Heart left ventricle (tissue), 16 donors: ENCODE results near the gene MAML2. TPM values are rescaled to one million over a fixed set of nuclear protein-coding genes. Genes with fewer than 3 reads are reported as not detected.

ENCODE experiments used
- ATAC-seq, 4 donors: fragments of 200-7000 bp; cut with Tn5 transposase; one replicate each; pipeline ENCODE4 v1.9.1; 2020 to 2022; ENCODE audit warnings: moderate library complexity in 4 of 4, mild to moderate bottlenecking in 3 of 4, moderate number of reproducible peaks in 1 of 4
- DNase-seq, 5 donors: peaks; one replicate each; pipeline ENCODE4 v3.0.0-alpha.2; 2020
- H3K27ac ChIP-seq, 12 donors: fragments of 200-600 bp; sonication (generic) in 4 of 12; one replicate each; pipeline versions ENCODE4 v1.5.0 to v1.8.0; 2016 to 2022; ENCODE audit warnings: mild to moderate bottlenecking in 2 of 12
- H3K27me3 ChIP-seq, 9 donors: fragments of 200-600 bp; sonication (generic) in 2 of 9; one replicate each; pipeline versions ENCODE4 v1.5.1 to v1.8.0; 2016 to 2022; ENCODE audit warnings: mild to moderate bottlenecking in 3 of 9
- H3K36me3 ChIP-seq, 9 donors: fragments of 200-600 bp; sonication (generic) in 2 of 9; one replicate each; pipeline versions ENCODE4 v1.5.0 to v1.8.0; 2018 to 2022; ENCODE audit warnings: mild to moderate bottlenecking in 2 of 9
- H3K4me1 ChIP-seq, 12 donors: fragments of 200-600 bp; sonication (generic) in 4 of 12; one replicate each; pipeline versions ENCODE4 v1.5.0 to v1.8.0; 2016 to 2022; ENCODE audit warnings: mild to moderate bottlenecking in 3 of 12
- H3K4me3 ChIP-seq, 12 donors: fragments of 200-600 bp; sonication (generic) in 4 of 12; one replicate each; pipeline versions ENCODE4 v1.5.0 to v1.8.0; 2017 to 2022; ENCODE audit warnings: mild to moderate bottlenecking in 9 of 12, moderate library complexity in 4 of 12
- H3K9me3 ChIP-seq, 12 donors: fragments of 200-600 bp; sonication (generic) in 4 of 12; one replicate each; pipeline versions ENCODE4 v1.5.0 to v1.8.0; 2016 to 2022; ENCODE audit warnings: mild to moderate bottlenecking in 1 of 12
- CTCF ChIP-seq, 12 donors: fragments of 200-600 bp; sonication (generic) in 4 of 12; IDR thresholded peaks; one replicate each; pipeline versions ENCODE4 v1.5.0 to v1.8.0; 2018 to 2022; ENCODE audit warnings: antibody characterized with exemption in 12 of 12, mild to moderate bottlenecking in 5 of 12
- POLR2A ChIP-seq, 2 donors: fragments of 450-650 bp; IDR thresholded peaks; one replicate each; pipeline ENCODE4 v1.6.1; 2017; ENCODE audit warnings: antibody characterized with exemption in 2 of 2, mild to moderate bottlenecking in 2 of 2, moderate library complexity in 2 of 2
- WGBS, 4 donors: extraction: QIAGEN DNeasy Blood & Tissue Kit in 2 of 4; methylation state at CpG; one replicate each; pipeline versions ENCODE4 v1.1.5 to v1.1.7; 2013 to 2018; 5-methylcytosine and 5-hydroxymethylcytosine counted together
- intact Hi-C, 10 donors: fragments of 100-400 bp; cut with DNase I; formaldehyde crosslinking; loops; one replicate each; pipeline versions ENCODE4 v1.11.1 to v1.14.2; 2022
- polyA plus RNA-seq, 2 donors: library from polyadenylated mRNA; stranded (reverse); fragments of 200-250 nt; gene quantifications; one replicate each; pipeline ENCODE4 v1.2.3, GENCODE V29; 2013
- total RNA-seq, 9 donors: library from RNA; depleted of rRNA in 2 of 9; stranded (reverse); fragments of >200 nt in 2 of 9; fragmentation: NEBNext Ultra II Directional in 3 of 9; extraction: Animal tissue kit (Norgen Biotek cat#: 25700) in 3 of 9; gene quantifications; one replicate each; pipeline versions ENCODE4 v1.1.0 to v1.2.4, GENCODE V29; 2016 to 2023
- donor health status: ischemic (EF 13 %, LVEDD 7.1; RV severe dilation, severe dysfunction).
- donor health status: healthy with polysubstance abuse.
- donor health status: DM: no; HTN: yes; CAD: no.
- donor health status: DM: no; HTN: no; CAD: no.
- donor health status: ischemic (EF 25% LVEDD 6.9; RV normal size, moderate dysfunction).
- donor health status: ischemic (EF 25% LVEDD 5.7; RV mildly dilated, moderate dysfunction).
- donor health status: healthy.
- donor health status: DM: yes; HTN: yes; CAD: no.
- donor health status: ischemic (EF 35%, LVEDD 5.7; RV mildly dilated, moderate dysfunction).
- donor health status: nonischemic (EF 11% LVEDD 7.7; RV severe dilation, severe dysfunction).
- donor health status: DM: yes; HTN: yes; CAD: no.
- donor health status: PGD.
- donor health status: ischemic (EF 29% LVEDD 5.4; RV normal size, mild dysfunction).
- donor health status: nonischemic (EF 23%, LVEDD 6.1; RV moderate dilation, normal function).

Gene MAML2
- total and polyA plus RNA-seq, 11 donors = 1.3 to 10.8 (median 4.8) TPM

- peak in 2 of 4 donors; percentile 34 to 44 for ATAC-seq
- Histone ChIP-seq H3K4me1 (peaks cover 0 to 85% (median 30%) of the 10 kb centered on the region in 12 donors), H3K27ac (peak overlapping the region in 2 of 12 donors; percentile 11 to 40)
These were observed 79.7 kb downstream of the MAML2 start for GRCh38 chr11:96263238-96263763.

GRCh38 chr11:96260532-96260931, 82.5 kb downstream of the MAML2 start:
- intact Hi-C loops = loop anchor here in 1 of 10 donors (10.0 kb wide), 1 partner anchor 74 kb away; no protein-coding TSS in a partner anchor
- Histone ChIP-seq H3K9me3 (no peaks in the 10 kb centered on the region), H3K27ac (peak overlapping the region in 1 of 12 donors; percentile 88), H3K36me3 (no peaks in the 10 kb centered on the region), H3K4me3 (no peak overlapping the region), H3K4me1 (peaks cover 0 to 85% (median 43%) of the 10 kb centered on the region in 12 donors), H3K27me3 (no peaks in the 10 kb centered on the region)
- no peak for DNase-seq
- WGBS, 4 donors = 91 to 95% (median 93%) methylated on average over 2 of the region's 2 CpGs
- no peak for ATAC-seq
- TF ChIP-seq POLR2A (IDR thresholded peaks at IDR 0.05) (no peak), CTCF (IDR thresholded peaks at IDR 0.05) (no peak)

More at GRCh38 chr11:96263238-96263763, 79.7 kb downstream of the MAML2 start:
- H3K4me3 ChIP-seq = no peak overlapping the region
- no peak for TF ChIP-seq CTCF (IDR thresholded peaks at IDR 0.05)
- no peak for TF ChIP-seq POLR2A (IDR thresholded peaks at IDR 0.05)
- H3K27me3 ChIP-seq = no peaks in the 10 kb centered on the region
- no peaks in the 10 kb centered on the region for H3K9me3 ChIP-seq
- H3K36me3 ChIP-seq = no peaks in the 10 kb centered on the region
- no peak for DNase-seq
- intact Hi-C loops = loop anchor here in 1 of 10 donors (10.0 kb wide), 1 partner anchor 72 kb away; no protein-coding TSS in a partner anchor

GRCh38 chr11:96260067-96260511, 82.9 kb downstream of the MAML2 start:
- no peak for DNase-seq
- H3K4me1 ChIP-seq = peaks cover 0 to 85% (median 44%) of the 10 kb centered on the region in 12 donors
- H3K9me3 ChIP-seq = no peaks in the 10 kb centered on the region
- no peak for ATAC-seq
- H3K4me3 ChIP-seq = no peak overlapping the region
- no peaks in the 10 kb centered on the region for H3K36me3 ChIP-seq
- no peaks in the 10 kb centered on the region for H3K27me3 ChIP-seq
- TF ChIP-seq POLR2A (IDR thresholded peaks at IDR 0.05) (no peak), CTCF (IDR thresholded peaks at IDR 0.05) (no peak)
- WGBS, 4 donors = 68 to 82% (median 76%) methylated on average over 3 of the region's 3 CpGs
- H3K27ac ChIP-seq = peak overlapping the region in 3 of 12 donors; percentile 58 to 88 (median 67)
- intact Hi-C loops = loop anchor here in 1 of 10 donors (10.0 kb wide), 1 partner anchor 75 kb away; no protein-coding TSS in a partner anchor

- Histone ChIP-seq H3K36me3 (no peaks in the 10 kb centered on the region), H3K27ac (peak overlapping the region; percentile 7 to 88 (median 55)), H3K4me1 (peaks cover 0 to 85% (median 48%) of the 10 kb centered on the region in 12 donors), H3K27me3 (no peaks in the 10 kb centered on the region), H3K4me3 (no peak overlapping the region), H3K9me3 (no peaks in the 10 kb centered on the region)
- peak in 2 of 4 donors; percentile 19 to 55 for ATAC-seq
- intact Hi-C loops = loop anchor here in 1 of 10 donors (5.0 to 10.0 kb wide), 2 partner anchors 46 to 83 kb away; partner anchors contain the start of gene MAML2
- 70 to 75% (median 74%) methylated on average over 4 of the region's 4 CpGs for WGBS, 4 donors
- no peak for DNase-seq
- TF ChIP-seq CTCF (IDR thresholded peaks at IDR 0.05) (no peak), POLR2A (IDR thresholded peaks at IDR 0.05) (no peak)
These were observed 83.7 kb downstream of the MAML2 start for GRCh38 chr11:96259134-96259830.
